ENCODE results near the gene ABCA9.
A peak's percentile ranks its signal among the peaks of the same experiment; 100 is the strongest.

ABCA9 gene

GRCh38 chr17:69061721-69062556 is 1.2 kb upstream of the ABCA9 start:
- no peak for TF ChIP-seq Cebpa-rat (IDR thresholded peaks at IDR 0.05)
- H3K27me3 ChIP-seq, result no peaks in the 10 kb centered on the region
- H3K4me3 ChIP-seq, result no peak overlapping the region
- no peaks in the 10 kb centered on the region for H4K20me1 ChIP-seq
- no peak overlapping the region for H3K9ac ChIP-seq
- H3K36me3 ChIP-seq, result no peaks in the 10 kb centered on the region; a peak in 1 of 22 replicates
- H3K4me2 ChIP-seq, result peak overlapping the region; percentile 5 to 81 (median 67); a peak in 19 of 22 replicates
- peaks cover 12 to 37% (median 27%) of the 10 kb centered on the region in 11 experiments; a peak in 21 of 22 replicates for H3K9me3 ChIP-seq (replicated peaks in 1 of 11)
- H3K27ac ChIP-seq, result peak overlapping the region in 9 of 11 experiments; percentile 0 to 83 (median 65); a peak in 16 of 22 replicates
- H3K4me1 ChIP-seq, result peaks cover 43 to 76% (median 62%) of the 10 kb centered on the region in 10 experiments

DNA sequence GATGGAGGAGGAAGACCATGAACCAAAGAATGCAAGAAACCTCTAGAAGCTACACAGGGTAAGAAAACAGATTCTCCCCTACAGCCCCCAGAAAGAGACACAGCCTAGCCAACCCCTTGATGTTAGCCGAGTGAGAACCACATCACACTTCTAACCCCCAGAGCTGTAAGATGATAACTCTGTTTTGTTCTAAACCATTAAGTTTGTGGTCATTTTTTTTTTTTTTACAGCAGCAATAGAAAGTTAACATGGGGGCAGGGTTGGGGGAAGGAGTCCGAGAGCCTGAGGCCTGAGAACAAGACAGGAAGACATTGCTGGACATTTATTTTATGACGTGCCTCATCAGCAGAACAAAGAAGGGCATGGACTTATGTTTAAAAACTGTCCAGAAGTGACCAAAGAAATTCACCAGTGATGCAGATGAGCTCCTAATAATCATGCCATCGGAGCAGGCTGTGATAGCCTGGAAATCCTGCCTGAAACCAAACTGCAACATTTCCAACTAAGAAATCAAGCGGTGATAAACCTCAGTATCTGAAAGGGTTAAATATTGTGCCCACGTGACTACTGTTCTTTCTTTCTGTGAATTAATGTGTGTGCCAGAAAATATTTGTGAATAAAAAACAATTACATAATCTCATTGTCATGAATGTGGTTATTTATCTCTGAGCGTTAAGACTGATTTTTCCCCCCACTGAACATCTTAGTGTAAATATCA is 1.1 kb downstream of the ABCA9 start:
- no peak overlapping the region for H3K9ac ChIP-seq
- TF ChIP-seq Cebpa-rat (IDR thresholded peaks at IDR 0.05), result no peak
- H3K27me3 ChIP-seq, result no peaks in the 10 kb centered on the region
- H3K4me2 ChIP-seq, result peak overlapping the region; percentile 2 to 77 (median 32); a peak in 17 of 22 replicates
- H3K4me1 ChIP-seq, result peaks cover 32 to 53% (median 44%) of the 10 kb centered on the region in 10 experiments
- peak overlapping the region in 1 of 10 experiments; percentile 4; a peak in 1 of 20 replicates for H3K4me3 ChIP-seq
- H3K9me3 ChIP-seq (replicated peaks in 1 of 11), result peaks cover 17 to 48% (median 30%) of the 10 kb centered on the region in 11 experiments
- H3K36me3 ChIP-seq, result no peaks in the 10 kb centered on the region; a peak in 1 of 22 replicates
- no peaks in the 10 kb centered on the region for H4K20me1 ChIP-seq
- peak overlapping the region in 4 of 11 experiments; percentile 0 to 9 (median 6); a peak in 2 of 22 replicates for H3K27ac ChIP-seq

DNA sequence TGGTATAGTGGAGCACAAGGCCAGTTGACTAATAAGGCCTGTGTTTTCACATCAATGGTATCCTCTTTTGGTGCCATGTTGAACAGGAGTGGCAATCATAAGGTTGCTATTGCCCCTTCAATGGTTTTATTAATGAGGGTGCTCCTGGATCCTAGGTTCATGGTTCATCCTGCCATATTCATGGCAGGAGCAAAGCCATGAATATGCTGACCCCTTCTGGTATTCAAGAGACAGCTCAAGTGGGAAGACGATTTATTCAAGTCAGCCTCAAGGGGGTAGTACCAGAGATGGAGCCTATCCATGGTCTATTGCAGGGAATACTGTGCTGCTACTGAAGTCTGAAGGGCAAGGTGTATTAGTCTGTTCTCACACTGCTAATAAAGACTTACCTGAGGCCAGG is 2.6 kb downstream of the ABCA9 start:
- Histone ChIP-seq H3K36me3 (no peaks in the 10 kb centered on the region; a peak in 1 of 22 replicates), H3K9me3 (replicated peaks in 1 of 11) (peaks cover 17 to 54% (median 30%) of the 10 kb centered on the region in 11 experiments), H4K20me1 (no peaks in the 10 kb centered on the region), H3K4me3 (no peak overlapping the region), H3K27ac (no peak overlapping the region), H3K9ac (no peak overlapping the region), H3K27me3 (no peaks in the 10 kb centered on the region), H3K4me2 (no peak overlapping the region), H3K4me1 (peaks cover 22 to 39% (median 35%) of the 10 kb centered on the region in 10 experiments)
- no peak for TF ChIP-seq Cebpa-rat (IDR thresholded peaks at IDR 0.05)

DNA sequence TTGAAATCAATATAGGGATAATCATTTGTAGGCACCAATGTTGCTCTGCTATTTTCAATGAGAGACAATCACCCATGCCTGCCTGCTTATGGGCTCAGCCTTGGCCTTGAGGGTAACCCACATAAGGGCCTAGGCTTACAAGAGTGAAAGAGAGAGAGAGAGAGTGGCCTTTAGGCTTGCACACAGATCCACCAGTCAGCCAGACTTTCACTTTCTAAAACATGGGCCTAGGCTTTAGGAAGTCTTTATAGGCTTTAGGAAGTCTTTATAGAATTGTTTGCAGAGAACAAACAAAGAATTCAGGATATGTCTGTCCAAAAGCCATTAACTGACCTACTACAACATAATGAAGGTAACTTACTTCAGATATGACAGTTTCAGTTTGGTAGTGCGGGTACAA is 3.4 kb downstream of the ABCA9 start:
- Histone ChIP-seq H3K4me1 (peaks cover 19 to 36% (median 31%) of the 10 kb centered on the region in 10 experiments), H3K9ac (no peak overlapping the region), H3K9me3 (replicated peaks in 1 of 11) (peaks cover 17 to 63% (median 30%) of the 10 kb centered on the region in 11 experiments), H3K27ac (no peak overlapping the region), H3K36me3 (no peaks in the 10 kb centered on the region; a peak in 1 of 22 replicates), H4K20me1 (no peaks in the 10 kb centered on the region), H3K4me2 (0 out of 22 replicates have a peak overlapping the region, but pooled peaks of 1 of the 11 experiments have one; percentile 15), H3K4me3 (no peak overlapping the region), H3K27me3 (no peaks in the 10 kb centered on the region)
- no peak for TF ChIP-seq Cebpa-rat (IDR thresholded peaks at IDR 0.05)

DNA sequence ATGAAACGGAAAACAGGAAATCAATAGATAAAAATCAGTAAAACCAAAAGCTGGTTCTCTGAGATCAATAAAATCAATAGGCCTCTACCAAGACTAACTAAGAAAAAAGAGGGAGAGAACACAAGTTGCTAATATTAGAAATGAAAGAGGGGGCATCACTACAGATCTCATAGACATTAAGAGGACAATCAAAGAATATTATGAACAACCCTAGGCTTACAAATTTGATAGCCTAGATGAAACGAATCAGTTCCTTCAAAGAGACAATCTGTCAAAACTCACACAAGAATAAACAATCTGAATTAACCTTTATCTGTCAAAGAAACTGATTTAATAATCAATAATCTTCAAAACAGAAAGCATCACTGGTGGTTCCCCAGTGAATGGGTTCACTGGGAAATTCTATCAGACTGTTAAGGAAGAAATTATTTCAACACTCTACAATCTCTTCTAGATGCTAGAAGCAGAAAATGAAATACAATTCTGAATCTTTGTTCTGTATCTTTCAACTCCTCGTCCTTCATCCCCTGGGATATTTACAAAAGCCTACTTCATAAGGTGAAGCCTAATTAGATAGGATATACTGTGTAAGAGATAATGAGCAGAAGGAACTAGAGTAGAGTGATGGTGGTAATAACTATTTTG is 4.4 kb downstream of the ABCA9 start:
- H3K9me3 ChIP-seq (replicated peaks in 1 of 11), result peaks cover 17 to 73% (median 30%) of the 10 kb centered on the region in 11 experiments
- H3K9ac ChIP-seq, result no peak overlapping the region
- no peak overlapping the region for H3K27ac ChIP-seq
- no peak for TF ChIP-seq Cebpa-rat (IDR thresholded peaks at IDR 0.05)
- H3K4me1 ChIP-seq, result peaks cover 14 to 26% (median 22%) of the 10 kb centered on the region in 10 experiments
- no peaks in the 10 kb centered on the region for H4K20me1 ChIP-seq
- no peak overlapping the region for H3K4me2 ChIP-seq
- no peak overlapping the region for H3K4me3 ChIP-seq
- no peaks in the 10 kb centered on the region for H3K27me3 ChIP-seq
- peaks cover 0 to 4% (median 0%) of the 10 kb centered on the region in 11 experiments; a peak in 2 of 22 replicates for H3K36me3 ChIP-seq

GRCh38 chr17:69055334-69055733 is 5.4 kb downstream of the ABCA9 start:
- no peak overlapping the region for H3K9ac ChIP-seq
- H4K20me1 ChIP-seq, result no peaks in the 10 kb centered on the region
- H3K4me3 ChIP-seq, result no peak overlapping the region
- H3K4me1 ChIP-seq, result peaks cover 7 to 22% (median 13%) of the 10 kb centered on the region in 10 experiments; a peak in 19 of 20 replicates
- H3K9me3 ChIP-seq (replicated peaks in 1 of 11), result peaks cover 17 to 79% (median 30%) of the 10 kb centered on the region in 11 experiments
- TF ChIP-seq Cebpa-rat (IDR thresholded peaks at IDR 0.05), result no peak
- H3K27ac ChIP-seq, result no peak overlapping the region
- no peak overlapping the region for H3K4me2 ChIP-seq
- no peaks in the 10 kb centered on the region for H3K27me3 ChIP-seq
- H3K36me3 ChIP-seq, result peaks cover 0 to 6% (median 0%) of the 10 kb centered on the region in 11 experiments; a peak in 2 of 22 replicates

DNA sequence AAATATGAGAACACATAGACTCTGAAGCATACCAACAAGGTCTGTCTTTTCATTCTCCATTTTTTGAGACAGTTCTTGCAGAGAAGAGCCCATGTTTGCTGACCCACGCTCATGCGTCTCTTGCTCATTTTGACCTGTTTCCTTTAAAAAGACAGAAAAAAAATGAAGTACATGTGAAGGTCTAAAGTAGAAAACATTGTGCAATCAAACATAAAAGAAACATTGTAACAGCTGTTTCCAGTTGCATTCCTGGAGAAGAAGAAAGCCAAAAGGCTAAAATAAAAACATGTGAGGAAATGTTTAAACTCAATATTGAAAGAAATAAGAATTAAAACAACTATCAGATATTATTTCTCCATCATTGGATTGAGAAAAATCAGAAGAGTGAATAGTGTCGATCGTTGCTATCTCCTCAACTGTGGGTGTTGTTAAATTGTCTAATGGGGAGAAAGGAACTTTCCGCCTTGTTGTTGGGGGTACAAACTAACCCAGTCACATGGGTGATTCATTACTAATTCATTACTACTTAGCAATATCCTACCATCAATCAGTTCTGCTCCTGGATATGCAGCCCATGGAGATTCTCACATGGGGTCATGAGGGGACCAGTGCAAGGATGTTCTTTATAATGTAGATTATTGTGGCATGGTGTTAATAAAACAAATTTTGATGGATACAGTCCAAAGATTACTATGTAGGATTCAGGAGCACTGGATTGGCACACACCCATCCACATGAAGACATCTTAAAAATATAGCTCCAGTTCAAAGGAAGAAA is 9.5 kb downstream of the ABCA9 start:
- peak in 3 of 11 experiments; percentile 20 to 43 (median 36); a peak in 3 of 22 replicates for TF ChIP-seq Cebpa-rat (IDR thresholded peaks at IDR 0.05)
- H3K9ac ChIP-seq, result no peak overlapping the region
- peaks cover 0 to 43% (median 12%) of the 10 kb centered on the region in 10 experiments; a peak in 13 of 20 replicates for H3K4me1 ChIP-seq
- H3K4me2 ChIP-seq, result peak overlapping the region in 2 of 11 experiments; percentile 12 to 21; a peak in 3 of 22 replicates
- no peaks in the 10 kb centered on the region for H4K20me1 ChIP-seq
- no peak overlapping the region for H3K4me3 ChIP-seq
- peaks cover 5 to 65% (median 14%) of the 10 kb centered on the region in 11 experiments; a peak in 18 of 22 replicates for H3K9me3 ChIP-seq (replicated peaks in 1 of 11)
- peaks cover 0 to 11% (median 0%) of the 10 kb centered on the region in 11 experiments; a peak in 3 of 22 replicates for H3K36me3 ChIP-seq
- H3K27me3 ChIP-seq, result no peaks in the 10 kb centered on the region
- H3K27ac ChIP-seq, result no peak overlapping the region

- no peak for TF ChIP-seq Cebpa-rat (IDR thresholded peaks at IDR 0.05)
- peaks cover 0 to 43% (median 12%) of the 10 kb centered on the region in 10 experiments; a peak in 13 of 20 replicates for H3K4me1 ChIP-seq
- no peak overlapping the region for H3K9ac ChIP-seq
- H3K4me2 ChIP-seq, result peak overlapping the region in 3 of 11 experiments; percentile 45 to 74 (median 56); a peak in 4 of 22 replicates
- no peaks in the 10 kb centered on the region for H4K20me1 ChIP-seq
- H3K36me3 ChIP-seq, result peaks cover 0 to 16% (median 0%) of the 10 kb centered on the region in 11 experiments; a peak in 4 of 22 replicates
- H3K9me3 ChIP-seq (replicated peaks in 1 of 11), result peaks cover 5 to 65% (median 12%) of the 10 kb centered on the region in 11 experiments; a peak in 17 of 22 replicates
- no peaks in the 10 kb centered on the region for H3K27me3 ChIP-seq
- peak overlapping the region in 6 of 11 experiments; percentile 47 to 76 (median 67); a peak in 8 of 22 replicates for H3K27ac ChIP-seq
- no peak overlapping the region; a peak in 1 of 20 replicates for H3K4me3 ChIP-seq
These were observed 12.1 kb downstream of the ABCA9 start for GRCh38 chr17:69048634-69049033.

Data from BLaER1 treated with 17β-estradiol and CSF1 and Interleukin-3, amounts not matched to agents 10 nM and 100 nM (cell line).